ENCODE results near the gene UBR4. TPM values are rescaled to one million over a fixed set of nuclear protein-coding genes. Genes with fewer than 3 reads are reported as not detected.

UBR4 gene
- total and polyA plus RNA-seq, 2 donors from 2014 or later: 167 to 319 TPM

DNA sequence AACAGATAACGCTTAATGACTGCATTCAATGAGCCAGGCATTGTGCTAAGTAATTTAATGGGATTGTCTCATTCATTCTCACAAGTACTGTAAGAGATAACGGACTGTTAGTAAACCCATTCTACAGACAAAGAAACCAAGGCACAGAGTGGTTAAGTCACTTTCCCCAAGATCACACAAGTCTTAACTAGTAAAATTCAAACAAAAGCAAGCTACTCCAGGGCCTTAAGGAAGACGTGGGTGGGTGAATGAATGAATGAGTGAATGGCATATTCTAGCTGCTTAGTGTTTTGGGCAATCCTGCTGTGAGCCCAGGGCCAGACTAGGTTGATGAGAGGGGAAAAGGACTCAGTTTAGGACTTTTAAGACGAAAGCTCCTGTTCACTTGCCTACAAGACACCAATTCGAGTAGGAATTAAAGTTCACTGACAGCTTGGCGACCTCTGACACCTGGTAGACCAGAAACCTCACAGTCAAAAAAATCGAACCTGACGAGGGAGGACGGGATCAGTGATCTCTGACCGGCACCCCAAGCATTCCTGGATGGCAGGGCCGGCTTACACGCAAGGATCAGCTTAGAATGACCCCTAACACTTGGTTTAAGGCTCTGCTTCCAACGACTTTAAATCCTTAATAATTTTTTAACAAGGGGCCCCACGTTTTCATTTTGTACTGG, 40.7 kb upstream of the UBR4 start:
- Histone ChIP-seq H3K9me3 (ENCODE audit: control insufficient read depth in 2 of 3, insufficient read depth in 1 of 3, low read length in 3 of 3) (no peaks in the 10 kb centered on the region), H3K27ac (ENCODE audit: low read depth in 2 of 2, low read length in 2 of 2) (peak overlapping the region; percentile 99 to 100), H3K4me3 (ENCODE audit: low read length in 3 of 3) (peak overlapping the region; percentile 89 to 100 (median 100)), H3K36me3 (ENCODE audit: control insufficient read depth in 2 of 3, insufficient read depth in 3 of 3, low read length in 3 of 3) (no peaks in the 10 kb centered on the region), H3K27me3 (ENCODE audit: control insufficient read depth, insufficient read depth, low read length) (no peaks in the 10 kb centered on the region), H3K9ac (ENCODE audit: low read length in 3 of 3) (peak overlapping the region; percentile 74 to 99 (median 89)), H3K4me1 (ENCODE audit: control insufficient read depth in 2 of 3, insufficient read depth in 2 of 3, low read depth in 1 of 3, low read length in 3 of 3) (peaks cover 4 to 17% (median 12%) of the 10 kb centered on the region in 3 donors)
- TF ChIP-seq, protein P1, sequence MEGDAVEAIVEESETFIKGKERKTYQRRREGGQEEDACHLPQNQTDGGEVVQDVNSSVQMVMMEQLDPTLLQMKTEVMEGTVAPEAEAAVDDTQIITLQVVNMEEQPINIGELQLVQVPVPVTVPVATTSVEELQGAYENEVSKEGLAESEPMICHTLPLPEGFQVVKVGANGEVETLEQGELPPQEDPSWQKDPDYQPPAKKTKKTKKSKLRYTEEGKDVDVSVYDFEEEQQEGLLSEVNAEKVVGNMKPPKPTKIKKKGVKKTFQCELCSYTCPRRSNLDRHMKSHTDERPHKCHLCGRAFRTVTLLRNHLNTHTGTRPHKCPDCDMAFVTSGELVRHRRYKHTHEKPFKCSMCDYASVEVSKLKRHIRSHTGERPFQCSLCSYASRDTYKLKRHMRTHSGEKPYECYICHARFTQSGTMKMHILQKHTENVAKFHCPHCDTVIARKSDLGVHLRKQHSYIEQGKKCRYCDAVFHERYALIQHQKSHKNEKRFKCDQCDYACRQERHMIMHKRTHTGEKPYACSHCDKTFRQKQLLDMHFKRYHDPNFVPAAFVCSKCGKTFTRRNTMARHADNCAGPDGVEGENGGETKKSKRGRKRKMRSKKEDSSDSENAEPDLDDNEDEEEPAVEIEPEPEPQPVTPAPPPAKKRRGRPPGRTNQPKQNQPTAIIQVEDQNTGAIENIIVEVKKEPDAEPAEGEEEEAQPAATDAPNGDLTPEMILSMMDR (IDR thresholded peaks at IDR 0.05; ENCODE audit: borderline replicate concordance, extremely low read depth, insufficient read depth): no peak
- no peak for FAIRE-seq
- no peak for DNase-seq
- intact Hi-C loops (cut with DNase I): no loop called here

DNA sequence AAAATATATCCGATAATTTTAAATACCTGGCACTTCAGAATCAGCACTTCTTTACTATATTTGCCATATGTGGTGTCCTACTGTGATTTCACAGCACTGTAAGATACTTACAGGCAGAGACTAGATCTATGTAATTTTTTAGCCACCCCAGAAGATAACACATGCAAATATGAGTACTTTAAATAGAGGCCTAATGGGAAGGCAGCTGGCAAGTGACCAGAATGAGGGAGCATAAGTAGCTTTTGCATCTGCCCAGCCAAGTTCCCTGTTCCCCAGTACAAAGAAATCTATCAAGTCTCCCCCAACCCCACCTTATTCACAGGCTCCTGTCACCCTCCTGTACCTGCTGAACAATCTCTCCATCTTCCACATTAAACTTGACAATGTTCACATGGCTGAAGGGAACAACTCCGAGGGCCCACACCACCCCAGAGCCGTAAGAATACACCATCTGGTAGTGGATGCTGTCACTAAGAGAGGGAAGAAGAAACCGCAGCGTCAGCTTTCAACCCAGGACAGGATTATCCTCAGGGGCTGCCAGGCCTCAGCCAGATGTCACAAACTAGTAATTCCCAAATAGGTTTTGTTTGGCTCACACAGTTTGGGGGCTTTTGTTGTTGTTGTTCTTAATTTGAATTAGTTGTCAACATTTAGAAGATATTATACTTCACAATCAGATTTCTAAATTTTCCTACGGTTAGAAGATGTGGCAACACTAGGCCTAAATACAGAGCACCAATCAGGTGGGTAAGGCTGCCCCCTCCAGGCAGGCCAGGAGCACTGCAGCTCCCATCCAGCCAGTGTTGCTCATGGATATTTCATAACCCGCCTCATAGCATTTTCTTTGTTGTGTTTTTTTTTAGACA, 30.8 kb upstream of the UBR4 start:
- Histone ChIP-seq H3K27me3 (ENCODE audit: control insufficient read depth, insufficient read depth, low read length) (no peaks in the 10 kb centered on the region), H3K27ac (ENCODE audit: low read depth in 2 of 2, low read length in 2 of 2) (no peak overlapping the region), H3K36me3 (ENCODE audit: control insufficient read depth in 2 of 3, insufficient read depth in 3 of 3, low read length in 3 of 3) (peaks cover 4 to 78% (median 57%) of the 10 kb centered on the region in 3 donors), H3K9me3 (ENCODE audit: control insufficient read depth in 2 of 3, insufficient read depth in 1 of 3, low read length in 3 of 3) (no peaks in the 10 kb centered on the region), H3K4me1 (ENCODE audit: control insufficient read depth in 2 of 3, insufficient read depth in 2 of 3, low read depth in 1 of 3, low read length in 3 of 3) (no peaks in the 10 kb centered on the region), H3K4me3 (ENCODE audit: low read length in 3 of 3) (no peak overlapping the region), H3K9ac (ENCODE audit: low read length in 3 of 3) (no peak overlapping the region)
- intact Hi-C loops (cut with DNase I): no loop called here
- FAIRE-seq (peak; percentile 38), DNase-seq (peak in 4 of 5 donors; percentile 27 to 80 (median 41))
- TF ChIP-seq, protein P1 (IDR thresholded peaks at IDR 0.05; ENCODE audit: borderline replicate concordance, extremely low read depth, insufficient read depth): peak; percentile 82

DNA sequence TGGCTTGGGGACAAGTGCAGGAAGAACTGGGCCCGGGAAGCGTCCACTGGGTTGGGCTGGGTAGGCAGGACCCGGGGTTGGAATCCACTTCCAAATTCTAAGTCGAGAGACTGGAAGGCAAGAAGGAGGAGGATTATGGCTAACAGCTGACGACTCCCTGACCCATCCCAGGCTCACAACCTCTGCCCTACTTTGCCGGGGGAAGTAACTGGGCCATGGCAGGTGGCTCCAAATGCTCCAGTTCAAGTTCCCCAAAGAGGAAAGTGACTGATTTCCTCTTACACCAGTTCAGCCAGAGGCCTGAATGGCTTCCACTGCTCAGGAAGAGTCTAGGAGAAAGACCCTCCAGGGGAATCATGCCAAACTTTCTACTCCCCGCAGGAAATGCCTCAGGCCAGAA, 29.8 kb upstream of the UBR4 start:
- H3K27ac ChIP-seq (ENCODE audit: low read depth in 2 of 2, low read length in 2 of 2): no peak overlapping the region
- intact Hi-C loops (cut with DNase I): no loop called here
- no peak for FAIRE-seq

More for the DNA sequence above, 29.8 kb upstream of the UBR4 start:
- DNase-seq: no peak
- Histone ChIP-seq H3K4me1 (ENCODE audit: control insufficient read depth in 2 of 3, insufficient read depth in 2 of 3, low read depth in 1 of 3, low read length in 3 of 3) (no peaks in the 10 kb centered on the region), H3K27me3 (ENCODE audit: control insufficient read depth, insufficient read depth, low read length) (no peaks in the 10 kb centered on the region), H3K9me3 (ENCODE audit: control insufficient read depth in 2 of 3, insufficient read depth in 1 of 3, low read length in 3 of 3) (no peaks in the 10 kb centered on the region), H3K9ac (ENCODE audit: low read length in 3 of 3) (no peak overlapping the region), H3K4me3 (ENCODE audit: low read length in 3 of 3) (no peak overlapping the region), H3K36me3 (ENCODE audit: control insufficient read depth in 2 of 3, insufficient read depth in 3 of 3, low read length in 3 of 3) (peaks cover 4 to 80% (median 59%) of the 10 kb centered on the region in 3 donors)
- TF ChIP-seq, protein P1 (IDR thresholded peaks at IDR 0.05; ENCODE audit: borderline replicate concordance, extremely low read depth, insufficient read depth): no peak
